Suprapubic skin (tissue), 4 donors: ENCODE data around the gene OR10V1.

Experiments used
- EP300 ChIP-seq: sonication (generic); formaldehyde crosslinking; IDR thresholded peaks from one replicate; pipeline ENCODE4 v1.6.1; 2017; ENCODE audit warnings: antibody characterized with exemption
- POLR2A ChIP-seq, 2 donors: fragments of 450-650 bp; IDR thresholded peaks; one replicate each; pipeline ENCODE4 v1.6.1; 2017; ENCODE audit warnings: antibody characterized with exemption in 2 of 2, mild to moderate bottlenecking in 2 of 2, moderate library complexity in 2 of 2
- POLR2AphosphoS5 ChIP-seq, 3 donors: sonication (generic); formaldehyde crosslinking; IDR thresholded peaks; one replicate each; pipeline ENCODE4 v1.6.1; 2017; ENCODE audit warnings: antibody characterized with exemption in 3 of 3
- TF ChIP-seq, protein P1 (sequence below), 2 donors: fragments of 200-600 bp in 1 of 2; fragments of 450-650 bp in 1 of 2; sonication (generic) in 1 of 2; IDR thresholded peaks; one replicate each; pipeline ENCODE4 v1.5.1; 2016 to 2019; ENCODE audit warnings: antibody characterized with exemption in 2 of 2, mild to moderate bottlenecking in 1 of 2, moderate library complexity in 1 of 2

- TF ChIP-seq, protein P1, sequence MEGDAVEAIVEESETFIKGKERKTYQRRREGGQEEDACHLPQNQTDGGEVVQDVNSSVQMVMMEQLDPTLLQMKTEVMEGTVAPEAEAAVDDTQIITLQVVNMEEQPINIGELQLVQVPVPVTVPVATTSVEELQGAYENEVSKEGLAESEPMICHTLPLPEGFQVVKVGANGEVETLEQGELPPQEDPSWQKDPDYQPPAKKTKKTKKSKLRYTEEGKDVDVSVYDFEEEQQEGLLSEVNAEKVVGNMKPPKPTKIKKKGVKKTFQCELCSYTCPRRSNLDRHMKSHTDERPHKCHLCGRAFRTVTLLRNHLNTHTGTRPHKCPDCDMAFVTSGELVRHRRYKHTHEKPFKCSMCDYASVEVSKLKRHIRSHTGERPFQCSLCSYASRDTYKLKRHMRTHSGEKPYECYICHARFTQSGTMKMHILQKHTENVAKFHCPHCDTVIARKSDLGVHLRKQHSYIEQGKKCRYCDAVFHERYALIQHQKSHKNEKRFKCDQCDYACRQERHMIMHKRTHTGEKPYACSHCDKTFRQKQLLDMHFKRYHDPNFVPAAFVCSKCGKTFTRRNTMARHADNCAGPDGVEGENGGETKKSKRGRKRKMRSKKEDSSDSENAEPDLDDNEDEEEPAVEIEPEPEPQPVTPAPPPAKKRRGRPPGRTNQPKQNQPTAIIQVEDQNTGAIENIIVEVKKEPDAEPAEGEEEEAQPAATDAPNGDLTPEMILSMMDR (IDR thresholded peaks at IDR 0.05), result no peak
- no peak for TF ChIP-seq EP300
- no peak for TF ChIP-seq POLR2AphosphoS5 (IDR thresholded peaks at IDR 0.05)
- TF ChIP-seq POLR2A (IDR thresholded peaks at IDR 0.05), result no peak
Measured at GRCh38 chr11:59705294-59705693, 8.4 kb downstream of the OR10V1 start.
